ENCODE data around the gene RAB11FIP3.

DNA sequence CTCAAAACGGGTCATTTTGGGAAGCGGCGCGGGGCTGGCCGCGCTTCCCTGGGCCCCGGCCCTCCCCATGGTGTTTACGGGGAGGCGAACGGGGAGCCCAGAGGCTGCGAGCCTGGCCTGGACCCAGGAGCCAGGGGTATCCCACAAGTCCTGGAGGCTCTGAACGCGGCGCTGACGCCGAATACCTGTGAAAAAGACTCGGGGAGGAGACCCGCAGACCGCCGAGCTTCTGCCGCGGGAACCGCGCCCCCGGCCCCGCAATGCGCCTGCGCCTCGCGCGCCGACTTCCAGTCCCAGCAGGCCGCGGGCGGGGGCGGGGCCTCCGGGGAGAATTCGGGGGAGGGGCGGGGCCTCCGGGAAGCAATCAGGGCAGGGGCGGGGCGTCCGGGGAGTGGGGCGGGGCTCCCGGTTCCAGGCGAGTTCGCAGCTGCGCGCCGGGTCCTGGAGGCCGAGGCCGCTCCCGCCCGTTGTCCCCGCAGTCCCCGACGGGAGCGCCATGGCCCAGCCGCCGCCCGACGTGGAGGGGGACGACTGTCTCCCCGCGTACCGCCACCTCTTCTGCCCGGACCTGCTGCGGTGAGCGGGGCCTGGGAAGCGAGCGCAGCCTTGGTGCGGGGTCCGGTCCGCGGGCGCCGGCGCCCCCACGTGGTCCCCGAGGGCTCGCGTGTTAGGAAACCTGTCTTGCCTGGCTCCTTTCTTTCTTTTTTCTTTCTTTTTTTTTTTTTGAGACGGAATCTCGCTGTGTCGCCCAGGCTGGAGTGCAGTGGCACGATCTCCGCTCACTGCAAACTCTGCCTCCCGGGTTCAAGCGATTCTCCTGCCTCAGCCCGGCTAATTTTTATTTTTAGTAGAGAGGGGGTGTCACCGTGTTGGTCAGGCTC lies 23.7 kb upstream of the RAB11FIP3 start, which contains the start of gene DECR2:
- TF ChIP-seq CTCF (IDR thresholded peaks at IDR 0.05; ENCODE audit: low read depth, low read length) (peak; percentile 66), EZH2phosphoT487 (IDR thresholded peaks at IDR 0.05; ENCODE audit: low read depth) (no peak)
